ENCODE measurements around the gene ZMYND11.

- TF ChIP-seq CTCF (IDR thresholded peaks at IDR 0.05) (no peak), POLR2A (IDR thresholded peaks at IDR 0.05) (no peak), POLR2AphosphoS5 (IDR thresholded peaks at IDR 0.05) (no peak)
These were observed 100.7 kb downstream of the ZMYND11 start for GRCh38 chr10:235915-236314.

Measured in sigmoid colon (tissue), 4 donors.